ENCODE measurements around the gene ZFYVE19. TPM values are rescaled to one million over a fixed set of nuclear protein-coding genes. Genes with fewer than 3 reads are reported as not detected.

Gene ZFYVE19
- total and polyA plus RNA-seq, 2 of the 13 experiments (the other 11 are each of a cell fraction or from before 2014, with no cell fraction given) = 23.3 to 44.0 TPM

DNA sequence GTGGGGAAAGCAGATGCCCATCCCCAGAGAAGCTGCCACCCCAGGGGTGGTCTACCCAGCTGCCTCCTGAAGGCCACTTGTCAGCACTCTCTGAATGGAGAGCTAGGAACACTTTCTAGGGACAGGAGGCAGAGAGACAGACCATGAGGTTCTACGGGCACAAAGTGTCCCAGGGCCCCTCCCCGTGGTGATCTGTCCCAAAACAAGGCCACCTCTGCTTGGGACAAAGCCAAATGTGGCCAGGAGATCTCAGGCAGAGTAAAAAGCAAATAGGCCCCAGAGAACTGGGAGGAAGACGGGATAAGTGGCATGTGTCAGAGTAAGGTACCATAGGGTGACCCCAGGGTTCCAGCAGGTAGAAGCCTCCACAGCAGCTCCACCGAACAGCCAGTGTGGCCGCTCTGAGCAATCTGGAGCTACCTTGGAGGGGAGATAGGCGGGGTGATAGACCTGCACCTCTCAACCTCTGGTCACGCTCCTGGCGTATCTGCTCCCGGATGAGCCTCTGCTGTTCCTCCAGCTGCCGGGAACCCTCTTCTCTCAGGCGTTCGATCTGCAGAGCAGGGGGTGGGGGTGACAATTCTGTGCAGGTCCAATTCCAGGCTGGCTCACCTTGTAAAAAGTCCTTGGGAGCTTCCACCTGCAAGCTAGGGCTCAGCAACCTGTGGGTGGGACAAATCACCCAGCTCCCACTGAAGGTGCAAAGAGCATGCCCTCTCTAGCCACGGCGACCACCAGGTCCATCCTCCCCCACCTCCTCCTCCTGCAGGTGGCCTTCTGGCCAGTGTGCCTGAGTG, 31.0 kb upstream of the ZFYVE19 start:
- CTCF ChIA-PET (ENCODE audit: low intra/inter-chr PET ratio, low total read pairs) = no interaction called here
- Histone ChIP-seq H4K20me1 (ENCODE audit: insufficient read depth, low read length) (no peaks in the 10 kb centered on the region), H3K27ac (ENCODE audit: extremely low read length, insufficient read depth, low read length) (no peak overlapping the region), H3K4me3 (replicated peaks in 1 of 3; ENCODE audit: insufficient read depth in 1 of 3, low read depth in 2 of 3, low read length in 3 of 3) (no peak overlapping the region), H3K4me1 (ENCODE audit: insufficient read depth, low read length) (no peaks in the 10 kb centered on the region), H2AFZ (ENCODE audit: low read length) (no peak overlapping the region), H3K79me2 (ENCODE audit: insufficient read depth, low read length) (no peaks in the 10 kb centered on the region), H3K9me3 (ENCODE audit: low read length) (no peaks in the 10 kb centered on the region), H3K27me3 (ENCODE audit: control insufficient read depth in 1 of 2, insufficient read depth in 2 of 2, low read length in 2 of 2) (no peaks in the 10 kb centered on the region), H3K36me3 (replicated peaks in 1 of 2; ENCODE audit: control insufficient read depth in 1 of 2, insufficient read depth in 2 of 2, low read length in 2 of 2) (peaks cover 33 to 67% of the 10 kb centered on the region in 2 experiments; a peak in 4 of 5 replicates), H3K9ac (ENCODE audit: insufficient read depth, low read depth, low read length) (no peak overlapping the region), H3K4me2 (ENCODE audit: low read depth, low read length) (no peak overlapping the region)
- POLR2A ChIA-PET = no interaction called here
- BruUV-seq (replicated peaks) = no TSS peak
- 90% methylated on average over 7 of the region's 14 CpGs for WGBS (ENCODE audit: low lambda C conversion rate)
- in situ Hi-C loops (cut with HindIII; ENCODE audit: extremely low pct_ligation_motif_present, low pct_unique_long_range_greater_than_20kb) (no loop called here), intact Hi-C loops (cut with micrococcal nuclease; ENCODE audit: unreplicated experiment) (no loop called here)
- ATAC-seq (no peak), FAIRE-seq (no peak), DNase-seq (ENCODE audit: low spot score) (no peak)
- no peak for TF ChIP-seq ZNF501 (CRISPR knock-in tag; IDR thresholded peaks at IDR 0.05)
- peak; percentile 66 for TF ChIP-seq ZNF263 (CRISPR knock-in tag; IDR thresholded peaks at IDR 0.05)

GRCh38 chr15:40776537-40777141, 30.2 kb upstream of the ZFYVE19 start:
- Histone ChIP-seq H3K4me3 (replicated peaks in 1 of 3; ENCODE audit: insufficient read depth in 1 of 3, low read depth in 2 of 3, low read length in 3 of 3) (no peak overlapping the region), H3K4me1 (ENCODE audit: insufficient read depth, low read length) (no peaks in the 10 kb centered on the region), H4K20me1 (ENCODE audit: insufficient read depth, low read length) (no peaks in the 10 kb centered on the region), H3K9me3 (ENCODE audit: low read length) (no peaks in the 10 kb centered on the region), H3K27ac (ENCODE audit: extremely low read length, insufficient read depth, low read length) (no peak overlapping the region), H3K27me3 (ENCODE audit: control insufficient read depth in 1 of 2, insufficient read depth in 2 of 2, low read length in 2 of 2) (no peaks in the 10 kb centered on the region), H3K79me2 (ENCODE audit: insufficient read depth, low read length) (no peaks in the 10 kb centered on the region), H2AFZ (ENCODE audit: low read length) (no peak overlapping the region), H3K36me3 (replicated peaks in 1 of 2; ENCODE audit: control insufficient read depth in 1 of 2, insufficient read depth in 2 of 2, low read length in 2 of 2) (peaks cover 32 to 67% of the 10 kb centered on the region in 2 experiments; a peak in 4 of 5 replicates), H3K9ac (ENCODE audit: insufficient read depth, low read depth, low read length) (no peak overlapping the region), H3K4me2 (ENCODE audit: low read depth, low read length) (no peak overlapping the region)
- CTCF ChIA-PET (ENCODE audit: low intra/inter-chr PET ratio, low total read pairs) = no interaction called here
- BruUV-seq (replicated peaks) = no TSS peak
- DNase-seq (ENCODE audit: low spot score) = no peak
- WGBS (ENCODE audit: low lambda C conversion rate) = 92% methylated on average over 11 of the region's 11 CpGs
- POLR2A ChIA-PET = no interaction called here
- in situ Hi-C loops (cut with HindIII; ENCODE audit: extremely low pct_ligation_motif_present, low pct_unique_long_range_greater_than_20kb) (no loop called here), intact Hi-C loops (cut with micrococcal nuclease; ENCODE audit: unreplicated experiment) (no loop called here)
- no peak for FAIRE-seq
- ATAC-seq = no peak
- TF ChIP-seq ZNF44 (CRISPR knock-in tag; IDR thresholded peaks at IDR 0.05) = no peak
- TF ChIP-seq FOSL2 (CRISPR knock-in tag; IDR thresholded peaks at IDR 0.05) = no peak
- no peak for TF ChIP-seq GTF3A (CRISPR knock-in tag; conservative IDR thresholded peaks at IDR 0.05)
- TF ChIP-seq, protein P1, sequence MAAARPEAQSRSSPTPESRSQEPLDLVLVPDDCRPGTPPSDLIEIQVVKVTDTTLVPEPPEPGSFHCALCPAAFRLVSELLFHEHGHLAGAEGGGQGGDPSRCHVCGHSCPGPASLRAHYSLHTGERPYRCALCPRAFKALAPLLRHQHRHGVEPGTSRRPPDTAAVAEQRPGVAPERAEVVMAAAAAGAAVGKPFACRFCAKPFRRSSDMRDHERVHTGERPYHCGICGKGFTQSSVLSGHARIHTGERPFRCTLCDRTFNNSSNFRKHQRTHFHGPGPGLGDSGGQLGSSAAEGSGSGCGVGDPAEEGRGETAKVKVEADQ (CRISPR knock-in tag; IDR thresholded peaks at IDR 0.05; ENCODE audit: borderline replicate concordance) = no peak
- TF ChIP-seq FOXC1 (CRISPR knock-in tag; IDR thresholded peaks at IDR 0.05; ENCODE audit: borderline replicate concordance) = no peak
- TF ChIP-seq NCOA2 (CRISPR knock-in tag; IDR thresholded peaks at IDR 0.05) = no peak
- TF ChIP-seq, protein P2, sequence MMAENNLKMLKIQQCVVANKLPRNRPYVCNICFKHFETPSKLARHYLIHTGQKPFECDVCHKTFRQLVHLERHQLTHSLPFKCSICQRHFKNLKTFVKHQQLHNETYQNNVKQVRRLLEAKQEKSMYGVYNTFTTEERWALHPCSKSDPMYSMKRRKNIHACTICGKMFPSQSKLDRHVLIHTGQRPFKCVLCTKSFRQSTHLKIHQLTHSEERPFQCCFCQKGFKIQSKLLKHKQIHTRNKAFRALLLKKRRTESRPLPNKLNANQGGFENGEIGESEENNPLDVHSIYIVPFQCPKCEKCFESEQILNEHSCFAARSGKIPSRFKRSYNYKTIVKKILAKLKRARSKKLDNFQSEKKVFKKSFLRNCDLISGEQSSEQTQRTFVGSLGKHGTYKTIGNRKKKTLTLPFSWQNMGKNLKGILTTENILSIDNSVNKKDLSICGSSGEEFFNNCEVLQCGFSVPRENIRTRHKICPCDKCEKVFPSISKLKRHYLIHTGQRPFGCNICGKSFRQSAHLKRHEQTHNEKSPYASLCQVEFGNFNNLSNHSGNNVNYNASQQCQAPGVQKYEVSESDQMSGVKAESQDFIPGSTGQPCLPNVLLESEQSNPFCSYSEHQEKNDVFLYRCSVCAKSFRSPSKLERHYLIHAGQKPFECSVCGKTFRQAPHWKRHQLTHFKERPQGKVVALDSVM (CRISPR knock-in tag; IDR thresholded peaks at IDR 0.05) = no peak
- TF ChIP-seq SRF (IDR thresholded peaks at IDR 0.05; ENCODE audit: low read depth, low read length) = no peak
- TF ChIP-seq, protein P3, sequence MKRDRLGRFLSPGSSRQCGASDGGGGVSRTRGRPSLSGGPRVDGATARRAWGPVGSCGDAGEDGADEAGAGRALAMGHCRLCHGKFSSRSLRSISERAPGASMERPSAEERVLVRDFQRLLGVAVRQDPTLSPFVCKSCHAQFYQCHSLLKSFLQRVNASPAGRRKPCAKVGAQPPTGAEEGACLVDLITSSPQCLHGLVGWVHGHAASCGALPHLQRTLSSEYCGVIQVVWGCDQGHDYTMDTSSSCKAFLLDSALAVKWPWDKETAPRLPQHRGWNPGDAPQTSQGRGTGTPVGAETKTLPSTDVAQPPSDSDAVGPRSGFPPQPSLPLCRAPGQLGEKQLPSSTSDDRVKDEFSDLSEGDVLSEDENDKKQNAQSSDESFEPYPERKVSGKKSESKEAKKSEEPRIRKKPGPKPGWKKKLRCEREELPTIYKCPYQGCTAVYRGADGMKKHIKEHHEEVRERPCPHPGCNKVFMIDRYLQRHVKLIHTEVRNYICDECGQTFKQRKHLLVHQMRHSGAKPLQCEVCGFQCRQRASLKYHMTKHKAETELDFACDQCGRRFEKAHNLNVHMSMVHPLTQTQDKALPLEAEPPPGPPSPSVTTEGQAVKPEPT (CRISPR knock-in tag; IDR thresholded peaks at IDR 0.05; ENCODE audit: low read depth) = no peak

Data from HepG2 (cell line).